Neural cell (in vitro differentiated cells): ENCODE data around the gene MAD1L1. TPM values are rescaled to one million over a fixed set of nuclear protein-coding genes. Genes with fewer than 3 reads are reported as not detected.

Experiments
- H2AFZ ChIP-seq: fragments of 200-600, 300-800 bp; sonication (generic), shearing (Covaris generic); 2 replicates; pipeline ENCODE4 v1.6.0; 2014; ENCODE audit warnings: low read depth, mild to moderate bottlenecking, antibody characterized with exemption, low read length, moderate library complexity
- H3F3A ChIP-seq: fragments of 200-600 bp; shearing (Covaris generic); 2 replicates; pipeline ENCODE4 v1.6.1; 2016; ENCODE audit warnings: mild to moderate bottlenecking, moderate library complexity, mixed read lengths, antibody characterized with exemption, low read length; ENCODE audit not compliant: insufficient read depth, poor library complexity, severe bottlenecking
- H3K27ac ChIP-seq: fragments of 200-600, 300-800 bp; sonication (generic), shearing (Covaris generic); 2 replicates; pipeline ENCODE4 v1.5.1; 2014; ENCODE audit warnings: mild to moderate bottlenecking, low read length, moderate library complexity
- H3K27me3 ChIP-seq: fragments of 300-800, 200-600 bp; sonication (generic), shearing (Covaris generic); 2 replicates; pipeline ENCODE4 v1.6.0; 2014; ENCODE audit warnings: mild to moderate bottlenecking, low read depth, low read length, moderate library complexity; ENCODE audit not compliant: insufficient read depth
- H3K36me3 ChIP-seq: fragments of 300-800, 200-600 bp; sonication (generic), shearing (Covaris generic); 2 replicates; pipeline ENCODE4 v1.5.1; 2014; ENCODE audit warnings: mild to moderate bottlenecking, antibody characterized with exemption, low read length, moderate library complexity; ENCODE audit not compliant: insufficient read depth
- H3K4me2 ChIP-seq: fragments of 300-800, 200-600 bp; sonication (generic), shearing (Covaris generic); 2 replicates; pipeline ENCODE4 v1.6.0; 2014; ENCODE audit warnings: mild to moderate bottlenecking, low read length
- H3K4me3 ChIP-seq: fragments of 300-800, 200-600 bp; sonication (generic), shearing (Covaris generic); 2 replicates; pipeline ENCODE4 v1.5.1; 2014; ENCODE audit warnings: mild to moderate bottlenecking, low read length, moderate library complexity
- H3K79me2 ChIP-seq: fragments of 200-600 bp; shearing (Covaris generic); replicated peaks from 2 replicates; pipeline ENCODE4 v1.6.0; 2014; ENCODE audit warnings: mild to moderate bottlenecking, low read length, moderate library complexity; ENCODE audit not compliant: insufficient read depth
- H3K9ac ChIP-seq: fragments of 300-800, 200-600 bp; sonication (generic), shearing (Covaris generic); 2 replicates; pipeline ENCODE4 v1.6.1; 2016; ENCODE audit warnings: mild to moderate bottlenecking, low read length, mixed read lengths
- H3K9me2 ChIP-seq: fragments of 200-600 bp; shearing (Covaris generic); 2 replicates; pipeline ENCODE4 v1.6.1; 2016; ENCODE audit warnings: mild to moderate bottlenecking, low read length, mixed read lengths; ENCODE audit not compliant: insufficient read depth
- H3K9me3 ChIP-seq: fragments of 200-600, 300-800 bp; sonication (generic), shearing (Covaris generic); 2 replicates; pipeline ENCODE4 v1.6.1; 2016; ENCODE audit warnings: mild to moderate bottlenecking, mixed run types, low read length, moderate library complexity, mixed read lengths
- H4K20me1 ChIP-seq: fragments of 200-600 bp; shearing (Covaris generic); 2 replicates; pipeline ENCODE4 v1.6.1; 2016; ENCODE audit warnings: mild to moderate bottlenecking, mixed run types; ENCODE audit not compliant: insufficient read depth
- CTCF ChIP-seq: fragments of 450-650 bp; IDR thresholded peaks from 2 replicates; pipeline ENCODE4 v1.5.1; 2014; ENCODE audit warnings: antibody characterized with exemption, mild to moderate bottlenecking, moderate library complexity; ENCODE audit not compliant: poor library complexity, severe bottlenecking
- EP300 ChIP-seq: fragments of 450-650 bp; conservative IDR thresholded peaks from 2 replicates; pipeline ENCODE4 v1.6.1; 2014; ENCODE audit warnings: antibody characterized with exemption, mild to moderate bottlenecking, moderate library complexity; ENCODE audit not compliant: poor library complexity, severe bottlenecking
- EZH2 ChIP-seq: fragments of 200-600, 300-800 bp; shearing (Covaris generic), sonication (generic); IDR thresholded peaks from 2 replicates; pipeline ENCODE4 v1.6.1; 2014; ENCODE audit warnings: antibody characterized with exemption, low read length, borderline replicate concordance, mild to moderate bottlenecking; ENCODE audit not compliant: insufficient read depth, poor library complexity, severe bottlenecking
- MXI1 ChIP-seq: fragments of 450-650 bp; conservative IDR thresholded peaks from 2 replicates; pipeline ENCODE4 v1.6.1; 2014; ENCODE audit warnings: antibody characterized with exemption, mild to moderate bottlenecking; ENCODE audit not compliant: poor library complexity, severe bottlenecking
- POLR2AphosphoS5 ChIP-seq: IDR thresholded peaks from 2 replicates; pipeline ENCODE4 v1.6.1; 2012
- RAD21 ChIP-seq: fragments of 450-650 bp; conservative IDR thresholded peaks from 2 replicates; pipeline ENCODE4 v1.6.1; 2014; ENCODE audit warnings: antibody characterized with exemption, mild to moderate bottlenecking, moderate library complexity
- REST ChIP-seq: IDR thresholded peaks from 2 replicates; pipeline ENCODE4 v1.6.1; 2012; ENCODE audit warnings: borderline replicate concordance
- SMC3 ChIP-seq: fragments of 450-650 bp; conservative IDR thresholded peaks from 2 replicates; pipeline ENCODE4 v1.6.1; 2014; ENCODE audit warnings: antibody characterized with exemption, mild to moderate bottlenecking, moderate library complexity; ENCODE audit not compliant: poor library complexity
- TAF1 ChIP-seq: IDR thresholded peaks from 2 replicates; pipeline ENCODE4 v1.6.1; 2012; ENCODE audit warnings: low read depth
- polyA plus RNA-seq: library from polyadenylated mRNA; depleted of rRNA; stranded (reverse); fragments of >200 nt; gene quantifications from 2 replicates; pipeline ENCODE4 v1.2.3, GENCODE V29; 2014

MAD1L1 gene
- polyA plus RNA-seq, 1 donor from 2014 or later, result 31.4 TPM

GRCh38 chr7:2037808-2038522 lies 194.8 kb downstream of the MAD1L1 start:
- Histone ChIP-seq H3K79me2 (no peaks in the 10 kb centered on the region), H3K27me3 (no peaks in the 10 kb centered on the region), H3F3A (no peaks in the 10 kb centered on the region), H3K9me2 (no peaks in the 10 kb centered on the region), H3K27ac (no peak overlapping the region), H2AFZ (no peak overlapping the region), H3K9me3 (no peaks in the 10 kb centered on the region), H4K20me1 (no peaks in the 10 kb centered on the region), H3K4me3 (no peak overlapping the region), H3K4me2 (no peak overlapping the region), H3K9ac (no peak overlapping the region), H3K36me3 (no peaks in the 10 kb centered on the region)
- no peak for TF ChIP-seq SMC3
- TF ChIP-seq MXI1, result no peak
- TF ChIP-seq EP300, result no peak
- TF ChIP-seq TAF1, result no peak
- TF ChIP-seq POLR2AphosphoS5, result no peak
- TF ChIP-seq RAD21, result no peak
- TF ChIP-seq CTCF, result no peak
- TF ChIP-seq EZH2, result no peak
- TF ChIP-seq REST, result no peak

- Histone ChIP-seq H4K20me1 (no peaks in the 10 kb centered on the region), H2AFZ (no peak overlapping the region), H3K36me3 (no peaks in the 10 kb centered on the region), H3K9me3 (no peaks in the 10 kb centered on the region), H3K4me3 (no peak overlapping the region), H3K79me2 (no peaks in the 10 kb centered on the region), H3K27ac (no peak overlapping the region), H3K4me2 (no peak overlapping the region), H3F3A (no peaks in the 10 kb centered on the region), H3K9ac (no peak overlapping the region), H3K27me3 (no peaks in the 10 kb centered on the region), H3K9me2 (no peaks in the 10 kb centered on the region)
- no peak for TF ChIP-seq RAD21
- TF ChIP-seq MXI1, result no peak
- TF ChIP-seq POLR2AphosphoS5, result no peak
- no peak for TF ChIP-seq SMC3
- no peak for TF ChIP-seq EZH2
- no peak for TF ChIP-seq EP300
- TF ChIP-seq CTCF, result no peak
- no peak for TF ChIP-seq REST
- no peak for TF ChIP-seq TAF1
Measured at GRCh38 chr7:2037301-2037807, 195.4 kb downstream of the MAD1L1 start.
